ENCODE data around the gene ADCY9.
"Not testable (repeated sequence)": the region's sequence is repeated elsewhere in the genome, so short reads cannot be mapped to it uniquely, and the experiment has no call there.

Gene ADCY9

GRCh38 chr16:4116325-4117249 lies at the start of gene ADCY9:
Gene ADCY9 (minus strand): TSS chr16:4116442. CDS start chr16:4115442, 1,000 bp downstream.
- DNase-seq: peak; percentile 82

GRCh38 chr16:4160658-4161430 lies 44.6 kb upstream of the ADCY9 start:
- DNase-seq: no peak

- DNase-seq: no peak
Observed at GRCh38 chr16:4159726-4160125, 43.5 kb upstream of the ADCY9 start.

GRCh38 chr16:4158143-4159093 lies 42.2 kb upstream of the ADCY9 start:
- DNase-seq: no peak

- DNase-seq: no peak
Observed at GRCh38 chr16:4157376-4157825, 41.2 kb upstream of the ADCY9 start.

GRCh38 chr16:4156503-4156902 lies 40.3 kb upstream of the ADCY9 start:
- DNase-seq: not testable (repeated sequence)

- DNase-seq: not testable (repeated sequence)
Observed at GRCh38 chr16:4153364-4153763, 37.1 kb upstream of the ADCY9 start.

GRCh38 chr16:4152267-4152666 lies 36.0 kb upstream of the ADCY9 start:
- no peak for DNase-seq

- no peak for DNase-seq
Observed at GRCh38 chr16:4147236-4147635, 31.0 kb upstream of the ADCY9 start.

GRCh38 chr16:4142268-4142667 lies 26.0 kb upstream of the ADCY9 start:
- peak; percentile 14 for DNase-seq

- no peak for DNase-seq
Observed at GRCh38 chr16:4141604-4142003, 25.4 kb upstream of the ADCY9 start.

GRCh38 chr16:4140652-4141051 lies 24.4 kb upstream of the ADCY9 start:
- no peak for DNase-seq

GRCh38 chr16:4139968-4140367 lies 23.7 kb upstream of the ADCY9 start:
- no peak for DNase-seq

- DNase-seq: no peak
Observed at GRCh38 chr16:4138713-4139112, 22.5 kb upstream of the ADCY9 start.

GRCh38 chr16:4137438-4137837 lies 21.2 kb upstream of the ADCY9 start:
- no peak for DNase-seq

GRCh38 chr16:4136229-4136813 lies 20.1 kb upstream of the ADCY9 start:
- DNase-seq: no peak

- DNase-seq: no peak
Observed at GRCh38 chr16:4135537-4135936, 19.3 kb upstream of the ADCY9 start.

- DNase-seq: no peak
Observed at GRCh38 chr16:4133897-4134372, 17.7 kb upstream of the ADCY9 start.

GRCh38 chr16:4131621-4132020 lies 15.4 kb upstream of the ADCY9 start:
- DNase-seq: no peak

- DNase-seq: no peak
Observed at GRCh38 chr16:4124535-4125294, 8.5 kb upstream of the ADCY9 start.

GRCh38 chr16:4123616-4124300 lies 7.5 kb upstream of the ADCY9 start:
- no peak for DNase-seq
